GM12878 (cell line): ENCODE measurements around the gene SPIN1. TPM values are rescaled to one million over a fixed set of nuclear protein-coding genes. Genes with fewer than 3 reads are reported as not detected.

Experiments used
- ATAC-seq: fragments of 200-7000 bp; cut with Tn5 transposase; 3 replicates; pipeline ENCODE4 v1.9.1; 2020; ENCODE audit warnings: mild to moderate bottlenecking, moderate library complexity
- BruUV-seq: library from RNA; stranded (reverse); fragments of 400-500 nt; replicated peaks from 2 replicates; lab custom pipeline; 2021; lab: Mats Ljungman, UMichigan
- CTCF ChIA-PET: fragments of 300-600 bp; sonication (Branson Sonifier 250); formaldehyde crosslinking; extraction: SDS; loops from one replicate; lab custom pipeline; 2021; ENCODE audit warnings: inconsistent platforms; lab: Yijun Ruan, JAX
- POLR2A ChIA-PET: fragments of 350-600 bp; formaldehyde crosslinking; extraction: SDS; loops from one replicate; lab custom pipeline; 2021; ENCODE audit warnings: inconsistent platforms; lab: Charles Lee
- RAD21 ChIA-PET: fragments of 300-600 bp; sonication (Branson Sonifier 250); formaldehyde crosslinking; loops from one replicate; lab custom pipeline; 2023; ENCODE audit warnings: antibody characterized with exemption; ENCODE audit not compliant: unreplicated experiment; lab: Charles Lee
- SMC1A ChIA-PET: fragments of 300-600 bp; sonication (Branson Sonifier 250); formaldehyde crosslinking; loops from one replicate; lab custom pipeline; 2023; ENCODE audit not compliant: unreplicated experiment, uncharacterized antibody; lab: Charles Lee
- DNase-seq: peaks from one replicate; pipeline ENCODE4 v3.0.0-alpha.2; 2011; ENCODE audit warnings: low read depth, low spot score
- FAIRE-seq: peaks from 3 replicates; lab custom pipeline; 2011; peaks lifted over from hg19 to GRCh38; lab: Jason Lieb, UNC
- H2AFZ ChIP-seq: 2 replicates; pipeline ENCODE4 v1.6.0; 2011; ENCODE audit warnings: low read depth, low read length, control low read depth; ENCODE audit not compliant: control insufficient read depth
- H3K27ac ChIP-seq: 2 replicates; pipeline ENCODE4 v1.5.1; 2011; ENCODE audit warnings: control low read depth; ENCODE audit not compliant: control insufficient read depth, insufficient read depth
- H3K27me3 ChIP-seq, 2 experiments: replicated peaks in 1 of 2; 2 replicates each; pipeline versions ENCODE4 v1.6.0 to v1.6.1; 2011; ENCODE audit warnings: low read length in 1 of 2; ENCODE audit not compliant: control insufficient read depth in 2 of 2, insufficient read depth in 2 of 2
- H3K36me3 ChIP-seq, 2 experiments: 2 replicates each; pipeline ENCODE4 v1.5.1; 2011; ENCODE audit warnings: low read length in 1 of 2; ENCODE audit not compliant: control insufficient read depth in 2 of 2, insufficient read depth in 2 of 2
- H3K4me1 ChIP-seq: 2 replicates; pipeline ENCODE4 v1.6.1; 2011; ENCODE audit warnings: mild to moderate bottlenecking, low read length, moderate library complexity, mixed read lengths; ENCODE audit not compliant: control insufficient read depth, insufficient read depth
- H3K4me2 ChIP-seq: 2 replicates; pipeline ENCODE4 v1.6.0; 2011; ENCODE audit warnings: control low read depth; ENCODE audit not compliant: control insufficient read depth, insufficient read depth
- H3K4me3 ChIP-seq: fragments of 200-600 bp; sonication (generic); 2 replicates; pipeline ENCODE4 v1.5.1; 2016
- H3K79me2 ChIP-seq: 2 replicates; pipeline ENCODE4 v1.6.0; 2011; ENCODE audit warnings: low read length; ENCODE audit not compliant: control insufficient read depth, insufficient read depth
- H3K9ac ChIP-seq: 2 replicates; pipeline ENCODE4 v1.8.0; 2011; ENCODE audit warnings: low read length, control low read depth, mixed read lengths; ENCODE audit not compliant: control insufficient read depth, insufficient read depth
- H3K9me3 ChIP-seq: replicated peaks from 3 replicates; pipeline ENCODE4 v1.5.1; 2011; ENCODE audit warnings: mild to moderate bottlenecking, low read length; ENCODE audit not compliant: control insufficient read depth, insufficient read depth
- H4K20me1 ChIP-seq: 2 replicates; pipeline ENCODE4 v1.6.0; 2011; ENCODE audit not compliant: control insufficient read depth, insufficient read depth
- CEBPB ChIP-seq, 2 experiments: fragments of 150-350 bp in 1 of 2; IDR thresholded peaks; 2 replicates each; pipeline ENCODE4 v1.6.1; 2012 to 2014; ENCODE audit warnings: low read depth in 2 of 2, low read length in 2 of 2, borderline replicate concordance in 1 of 2, inconsistent platforms in 1 of 2
- CHD2 ChIP-seq: IDR thresholded peaks from 2 replicates; pipeline ENCODE4 v1.6.1; 2011; ENCODE audit warnings: low read depth, low read length, improper control_type of control experiment, borderline replicate concordance
- GABPA ChIP-seq: IDR thresholded peaks from 2 replicates; pipeline ENCODE4 v1.6.1; 2014; ENCODE audit warnings: antibody characterized with exemption, low read depth, mild to moderate bottlenecking, inconsistent platforms
- IKZF1 ChIP-seq: fragments of 450-650 bp; conservative IDR thresholded peaks from 2 replicates; pipeline ENCODE4 v1.6.1; 2017; ENCODE audit warnings: antibody characterized with exemption, mild to moderate bottlenecking
- JUND ChIP-seq: IDR thresholded peaks from 2 replicates; pipeline ENCODE4 v1.6.1; 2012; ENCODE audit warnings: low read depth, mild to moderate bottlenecking, low read length, improper control_type of control experiment, moderate library complexity
- MTA2 ChIP-seq: fragments of 450-650 bp; IDR thresholded peaks from 2 replicates; pipeline ENCODE4 v1.6.1; 2016; ENCODE audit warnings: low read depth, mild to moderate bottlenecking, moderate library complexity
- MYB ChIP-seq: fragments of 150-350 bp; IDR thresholded peaks from 2 replicates; pipeline ENCODE4 v1.6.1; 2014; ENCODE audit warnings: mild to moderate bottlenecking, low read depth, low read length, borderline replicate concordance
- NBN ChIP-seq: fragments of 450-650 bp; IDR thresholded peaks from 2 replicates; pipeline ENCODE4 v1.6.1; 2016
- POLR2A ChIP-seq: IDR thresholded peaks from 2 replicates; pipeline ENCODE4 v1.6.1; 2011; ENCODE audit warnings: low read depth, mild to moderate bottlenecking, low read length
- RAD21 ChIP-seq: IDR thresholded peaks from 2 replicates; pipeline ENCODE4 v1.6.1; 2011; ENCODE audit warnings: mild to moderate bottlenecking, low read depth, low read length, moderate library complexity; ENCODE audit not compliant: insufficient read depth
- SMAD5 ChIP-seq: IDR thresholded peaks from 2 replicates; pipeline ENCODE4 v1.6.1; 2016; ENCODE audit warnings: antibody characterized with exemption, low read depth
- SP1 ChIP-seq: IDR thresholded peaks from one replicate; pipeline ENCODE4 v1.6.1; 2011; ENCODE audit warnings: low read depth, low read length
- STAT3 ChIP-seq: IDR thresholded peaks from 2 replicates; pipeline ENCODE4 v1.6.1; 2011; ENCODE audit warnings: low read depth, low read length, improper control_type of control experiment
- TARDBP ChIP-seq: IDR thresholded peaks from 2 replicates; pipeline ENCODE4 v1.6.1; 2016; ENCODE audit warnings: borderline replicate concordance
- YY1 ChIP-seq: IDR thresholded peaks from 2 replicates; pipeline ENCODE4 v1.6.1; 2011; ENCODE audit warnings: low read depth, mild to moderate bottlenecking, low read length
- ZNF384 ChIP-seq: IDR thresholded peaks from 2 replicates; pipeline ENCODE4 v1.6.1; 2012; ENCODE audit warnings: low read depth, mild to moderate bottlenecking, low read length, improper control_type of control experiment, borderline replicate concordance
- ZNF622 ChIP-seq: fragments of 450-650 bp; IDR thresholded peaks from 2 replicates; pipeline ENCODE4 v1.6.1; 2017; ENCODE audit warnings: mild to moderate bottlenecking, inconsistent platforms
- ZNF687 ChIP-seq: fragments of 450-650 bp; IDR thresholded peaks from 2 replicates; pipeline ENCODE4 v1.6.1; 2017; ENCODE audit warnings: mild to moderate bottlenecking, moderate library complexity
- WGBS: methylation state at CpG from one replicate; pipeline ENCODE4 v1.1.6; 2016; ENCODE audit warnings: low lambda C conversion rate; ENCODE audit not compliant: insufficient replicate concordance, insufficient coverage; ENCODE audit errors: missing lambda C conversion rate; 5-methylcytosine and 5-hydroxymethylcytosine counted together
- in situ Hi-C: fragments of 300-500 bp; cut with MboI; formaldehyde crosslinking; loops from 9 replicates; pipeline ENCODE4 v1.14.3; 2018; ENCODE audit warnings: mixed read lengths
- intact Hi-C: fragments of 100-400 bp; cut with micrococcal nuclease; formaldehyde crosslinking; loops from one replicate; pipeline ENCODE4 v1.14.2; 2022; ENCODE audit not compliant: unreplicated experiment
- polyA plus RNA-seq, 11 experiments: library from polyadenylated mRNA; depleted of rRNA in 4 of 11; unstranded in 6 of 11; stranded (reverse) in 5 of 11; fragments of >200 nt; fragmentation: Nextera tagmentation in 4 of 11; fragmentation: Illumina TruSeq in 1 of 11; extraction: Ambion mirVana in 4 of 11; extraction: Trizol in 1 of 11; gene quantifications; 1 replicate in 1 of 11; 2 replicates in 10 of 11; pipeline versions ENCODE4 v1.2.1 to v1.2.3, GENCODE V29; 2011 to 2016; ENCODE audit warnings: inconsistent platforms in 2 of 11, missing spikeins in 2 of 11, low read depth in 1 of 11
- total RNA-seq, 4 experiments: library from RNA; depleted of rRNA in 3 of 4; stranded (reverse); fragments of >200 nt in 3 of 4; fragmentation: Illumina TruSeq in 1 of 4; extraction: Trizol in 1 of 4; gene quantifications; 2 replicates each; pipeline versions ENCODE4 v1.2.1 to v1.2.3, GENCODE V29; 2013 to 2021

SPIN1 gene
- total and polyA plus RNA-seq, 10 of the 15 experiments (the other 5 are each of a cell fraction or from before 2014, with no cell fraction given): 6.6 to 30.3 (median 17.1) TPM

- in situ Hi-C loops: no loop called here
- no TSS peak for BruUV-seq
- Histone ChIP-seq H2AFZ (no peak overlapping the region), H3K27ac (no peak overlapping the region), H4K20me1 (no peaks in the 10 kb centered on the region), H3K9ac (no peak overlapping the region), H3K9me3 (no peaks in the 10 kb centered on the region), H3K4me2 (no peak overlapping the region), H3K27me3 (no peaks in the 10 kb centered on the region), H3K4me1 (no peaks in the 10 kb centered on the region), H3K4me3 (no peak overlapping the region), H3K79me2 (no peaks in the 10 kb centered on the region), H3K36me3 (no peaks in the 10 kb centered on the region)
- SMC1A ChIA-PET: interaction anchor here (1.0 kb wide), 1 partner anchor 9 kb away, joined by 3 read pairs; no protein-coding TSS in a partner anchor
- RAD21 ChIA-PET: no interaction called here
- ATAC-seq (no peak), DNase-seq (no peak), FAIRE-seq (no peak)
- TF ChIP-seq ZNF622 (no peak), TARDBP (no peak), GABPA (no peak), NBN (no peak), IKZF1 (no peak), CHD2 (no peak), SP1 (no peak), ZNF384 (no peak), YY1 (no peak), RAD21 (no peak), ZNF687 (no peak), POLR2A (no peak), STAT3 (no peak), MTA2 (no peak), SMAD5 (no peak), JUND (no peak), CEBPB (IDR thresholded peaks at IDR 0.05; ENCODE audit: borderline replicate concordance in 1 of 2, low read depth in 2 of 2, low read length in 2 of 2) (no peak), MYB (no peak)
- CTCF ChIA-PET: no interaction called here
- WGBS: 95% methylated on average over 6 of the region's 6 CpGs
- POLR2A ChIA-PET: no interaction called here
- intact Hi-C loops: no loop called here
Measured at GRCh38 chr9:88462191-88462590, 73.9 kb downstream of the SPIN1 start.
